Measurements from ENCODE around the gene VRK1.

VRK1 gene

GRCh38 chr14:96808619-96809406 is 11.6 kb downstream of the VRK1 start:
- TF ChIP-seq CTCF (IDR thresholded peaks at IDR 0.05; ENCODE audit: insufficient read depth, missing control alignments) = no peak
- no peak for FAIRE-seq
- no peak for DNase-seq (ENCODE audit: insufficient read length, low spot score)

- DNase-seq (ENCODE audit: insufficient read length, low spot score) (no peak), FAIRE-seq (no peak)
- TF ChIP-seq CTCF (IDR thresholded peaks at IDR 0.05; ENCODE audit: insufficient read depth, missing control alignments) = no peak
Observed at GRCh38 chr14:96811265-96811664, 14.1 kb downstream of the VRK1 start.

GRCh38 chr14:96811985-96812667 is 14.9 kb downstream of the VRK1 start:
- no peak for TF ChIP-seq CTCF (IDR thresholded peaks at IDR 0.05; ENCODE audit: insufficient read depth, missing control alignments)
- FAIRE-seq (no peak), DNase-seq (ENCODE audit: insufficient read length, low spot score) (no peak)

- no peak for DNase-seq (ENCODE audit: insufficient read length, low spot score)
- FAIRE-seq = peak; percentile 21
- TF ChIP-seq CTCF (IDR thresholded peaks at IDR 0.05; ENCODE audit: insufficient read depth, missing control alignments) = no peak
Observed at GRCh38 chr14:96816281-96816680, 19.1 kb downstream of the VRK1 start.

GRCh38 chr14:96817750-96818666 is 20.8 kb downstream of the VRK1 start:
- no peak for DNase-seq (ENCODE audit: insufficient read length, low spot score)
- TF ChIP-seq CTCF (IDR thresholded peaks at IDR 0.05; ENCODE audit: insufficient read depth, missing control alignments) = no peak
- FAIRE-seq = no peak

GRCh38 chr14:96821501-96821900 is 24.3 kb downstream of the VRK1 start:
- FAIRE-seq = no peak
- DNase-seq (ENCODE audit: insufficient read length, low spot score) = no peak
- no peak for TF ChIP-seq CTCF (IDR thresholded peaks at IDR 0.05; ENCODE audit: insufficient read depth, missing control alignments)

Measured in D721Med (cell line).